DMS153 treated with DMSO at 0.1 percent for 48 hours (cell line): ENCODE data around the gene RALGAPA2.
"Not testable (repeated sequence)": the region's sequence is repeated elsewhere in the genome, so short reads cannot be mapped to it uniquely, and the experiment has no call there.

Experiments used
- DNase-seq: peaks from one replicate; lab custom pipeline; 2025; ENCODE audit not compliant: unreplicated experiment; lab: John Stamatoyannopoulos, UW

RALGAPA2 gene

DNA sequence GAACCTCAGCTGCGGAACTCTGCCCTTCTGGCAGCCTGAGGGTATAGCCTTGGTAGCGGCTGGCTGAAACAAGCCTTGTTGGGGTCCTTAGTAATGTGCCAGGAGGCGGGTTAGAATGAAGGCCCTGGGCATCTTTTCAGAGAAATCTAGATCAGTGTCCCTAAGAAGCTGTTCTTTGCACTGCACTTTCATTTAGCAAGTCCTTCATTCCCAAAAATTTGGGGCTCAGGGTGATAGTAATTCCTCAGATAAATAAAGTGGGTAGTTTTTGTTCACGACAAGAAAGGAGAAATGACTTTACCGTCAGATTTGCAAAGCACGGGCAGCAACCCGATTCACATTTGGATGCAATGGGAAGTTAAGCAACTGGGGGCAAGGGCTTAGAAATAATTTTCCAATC lies 341.4 kb downstream of the RALGAPA2 start:
- DNase-seq: no peak

DNA sequence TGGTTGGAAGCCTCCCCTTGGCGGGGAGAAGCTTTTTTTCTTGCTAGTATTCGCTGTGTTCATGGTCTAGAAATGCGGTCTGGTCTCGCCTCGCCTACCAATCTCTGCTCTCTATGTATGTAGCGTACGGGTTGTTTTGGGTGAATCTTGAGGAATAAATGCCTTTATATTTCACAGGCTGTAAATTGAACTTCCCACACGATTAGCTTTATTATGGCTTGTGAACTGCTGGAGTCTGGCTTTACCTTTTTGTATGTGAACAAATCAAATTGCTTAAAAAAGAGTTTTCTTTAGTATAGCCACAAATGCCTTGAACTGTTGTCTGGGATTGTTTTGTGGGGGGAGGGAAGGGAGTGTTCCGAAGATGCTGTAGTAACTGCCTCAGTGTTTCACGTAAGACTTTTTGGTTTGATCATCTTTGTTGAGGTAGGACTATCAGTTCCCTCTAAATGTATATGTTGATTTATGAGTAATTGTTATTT lies 342.3 kb downstream of the RALGAPA2 start:
- DNase-seq: no peak

DNA sequence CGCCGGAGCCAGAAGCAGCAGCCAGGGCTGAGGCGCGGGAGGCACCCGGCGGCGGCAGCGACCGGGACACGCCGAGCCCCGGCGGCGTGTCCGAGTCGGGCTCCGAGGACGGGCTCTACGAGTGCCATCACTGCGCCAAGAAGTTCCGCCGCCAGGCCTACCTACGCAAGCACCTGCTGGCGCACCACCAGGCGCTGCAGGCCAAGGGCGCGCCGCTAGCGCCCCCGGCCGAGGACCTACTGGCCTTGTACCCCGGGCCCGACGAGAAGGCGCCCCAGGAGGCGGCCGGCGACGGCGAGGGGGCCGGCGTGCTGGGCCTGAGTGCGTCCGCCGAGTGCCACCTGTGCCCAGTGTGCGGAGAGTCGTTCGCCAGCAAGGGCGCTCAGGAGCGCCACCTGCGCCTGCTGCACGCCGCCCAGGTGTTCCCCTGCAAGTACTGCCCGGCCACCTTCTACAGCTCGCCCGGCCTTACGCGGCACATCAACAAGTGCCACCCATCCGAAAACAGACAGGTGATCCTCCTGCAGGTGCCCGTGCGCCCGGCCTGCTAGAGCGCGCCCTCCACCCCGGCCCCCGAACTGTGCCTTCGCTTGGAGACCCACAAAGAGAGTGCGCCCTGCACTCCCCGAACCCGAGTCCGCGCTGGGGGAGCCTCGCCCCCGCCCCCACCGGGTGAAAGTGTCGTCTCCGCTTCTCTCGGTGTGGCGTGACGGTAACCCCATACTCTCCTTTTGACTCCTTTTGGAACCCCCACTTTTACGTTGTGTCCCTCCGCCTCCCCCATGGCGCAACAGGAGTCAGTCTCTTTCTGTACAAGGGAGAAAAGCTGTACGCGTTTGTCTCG lies 343.0 kb downstream of the RALGAPA2 start:
- peak; percentile 11 for DNase-seq

DNA sequence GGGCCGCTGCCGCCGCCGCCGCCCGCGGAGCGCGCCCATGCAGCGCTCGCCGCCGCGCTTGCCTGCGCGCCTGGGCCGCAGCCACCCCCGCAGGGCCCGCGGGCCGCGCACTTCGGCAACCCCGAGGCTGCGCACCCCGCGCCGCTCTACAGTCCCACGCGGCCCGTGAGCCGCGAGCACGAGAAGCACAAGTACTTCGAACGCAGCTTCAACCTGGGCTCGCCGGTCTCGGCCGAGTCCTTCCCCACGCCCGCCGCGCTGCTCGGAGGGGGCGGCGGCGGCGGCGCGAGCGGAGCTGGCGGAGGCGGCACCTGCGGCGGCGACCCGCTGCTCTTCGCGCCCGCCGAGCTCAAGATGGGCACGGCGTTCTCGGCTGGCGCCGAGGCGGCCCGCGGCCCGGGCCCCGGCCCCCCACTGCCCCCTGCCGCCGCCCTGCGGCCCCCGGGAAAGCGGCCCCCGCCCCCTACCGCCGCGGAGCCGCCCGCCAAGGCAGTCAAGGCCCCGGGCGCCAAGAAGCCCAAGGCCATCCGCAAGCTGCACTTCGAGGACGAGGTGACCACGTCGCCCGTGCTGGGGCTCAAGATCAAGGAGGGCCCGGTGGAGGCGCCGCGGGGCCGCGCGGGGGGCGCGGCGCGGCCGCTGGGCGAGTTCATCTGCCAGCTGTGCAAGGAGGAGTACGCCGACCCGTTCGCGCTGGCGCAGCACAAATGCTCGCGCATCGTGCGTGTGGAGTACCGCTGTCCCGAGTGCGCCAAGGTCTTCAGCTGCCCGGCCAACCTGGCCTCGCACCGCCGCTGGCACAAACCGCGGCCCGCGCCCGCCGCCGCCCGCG lies 343.8 kb downstream of the RALGAPA2 start:
- no peak for DNase-seq

DNA sequence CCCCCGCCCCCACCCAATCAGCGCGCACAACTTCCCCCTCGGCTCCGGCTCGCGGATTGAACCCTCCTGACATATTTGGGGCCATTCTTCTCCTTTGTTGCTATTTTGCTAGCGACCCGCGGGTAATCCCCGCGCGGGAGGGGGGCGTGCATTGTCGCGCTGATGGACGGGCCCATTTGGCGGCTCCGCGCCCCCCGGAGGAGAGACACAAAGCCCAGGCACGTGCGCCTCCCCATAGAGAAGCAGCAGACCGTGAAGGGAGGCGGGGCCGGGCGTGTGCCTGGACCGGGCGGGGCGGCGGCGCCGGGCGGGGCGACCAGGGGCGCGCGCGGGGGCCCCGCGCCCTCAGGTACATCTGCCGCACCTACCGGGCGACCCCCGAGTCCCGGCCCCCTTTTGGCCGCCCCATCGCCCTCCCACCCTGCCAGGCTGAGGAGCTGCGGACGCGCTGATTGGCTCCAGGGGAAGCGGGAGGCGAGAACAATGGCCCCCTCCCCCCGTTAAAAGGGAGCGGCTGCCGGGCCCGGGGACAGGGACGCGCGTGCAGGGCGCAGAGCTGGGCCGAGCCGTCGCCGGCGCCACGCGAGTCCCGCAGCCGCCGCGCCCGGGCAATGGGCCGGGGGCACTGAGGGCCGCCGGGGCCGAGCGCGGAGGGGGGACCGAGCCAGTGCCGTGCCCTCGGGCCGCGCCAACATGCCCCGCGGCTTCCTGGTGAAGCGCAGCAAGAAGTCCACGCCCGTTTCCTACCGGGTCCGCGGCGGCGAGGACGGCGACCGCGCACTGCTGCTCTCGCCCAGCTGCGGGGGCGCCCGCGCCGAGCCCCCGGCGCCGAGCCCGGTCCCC lies 344.6 kb downstream of the RALGAPA2 start, which contains the start of gene INSM1:
TSS of gene INSM1 (plus strand) at position 530 of the 843 bp plus-strand sequence. CDS start at position 694, 164 bp downstream.
- peak; percentile 96 for DNase-seq

DNA sequence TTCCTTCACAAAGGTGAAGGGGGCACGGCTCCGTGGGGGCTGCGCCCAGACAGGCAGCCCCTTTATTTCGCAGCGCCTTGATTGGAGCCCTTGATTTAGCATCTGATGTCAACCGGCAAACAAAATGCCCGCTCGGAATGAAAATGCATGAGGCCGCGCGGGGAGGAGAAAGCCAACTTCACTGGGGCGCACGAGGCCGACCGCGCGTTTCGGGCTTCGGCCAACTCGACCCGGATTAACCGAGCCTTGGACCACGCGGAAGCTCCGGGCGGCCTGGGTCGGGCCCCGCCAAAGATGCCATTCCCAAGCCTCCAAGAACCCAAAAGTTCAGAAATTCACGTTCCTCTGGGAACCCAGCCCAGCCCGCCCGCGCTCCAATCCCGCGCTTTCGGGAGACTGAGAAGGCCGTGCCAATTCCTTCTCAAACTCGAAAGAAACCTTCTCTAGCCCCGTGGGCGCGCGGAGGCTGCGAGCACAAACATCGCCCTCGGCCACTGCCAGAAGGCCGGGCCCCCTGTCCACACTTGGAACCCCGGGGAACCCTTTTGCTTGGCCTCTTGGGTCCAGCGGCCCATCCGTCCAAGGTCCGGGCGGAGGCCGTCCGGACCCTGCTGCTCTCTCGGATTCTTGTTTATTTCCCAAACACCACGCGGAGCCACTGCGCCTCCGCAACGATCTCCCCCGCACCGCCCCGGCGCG lies 345.4 kb downstream of the RALGAPA2 start:
- peak; percentile 50 for DNase-seq

DNA sequence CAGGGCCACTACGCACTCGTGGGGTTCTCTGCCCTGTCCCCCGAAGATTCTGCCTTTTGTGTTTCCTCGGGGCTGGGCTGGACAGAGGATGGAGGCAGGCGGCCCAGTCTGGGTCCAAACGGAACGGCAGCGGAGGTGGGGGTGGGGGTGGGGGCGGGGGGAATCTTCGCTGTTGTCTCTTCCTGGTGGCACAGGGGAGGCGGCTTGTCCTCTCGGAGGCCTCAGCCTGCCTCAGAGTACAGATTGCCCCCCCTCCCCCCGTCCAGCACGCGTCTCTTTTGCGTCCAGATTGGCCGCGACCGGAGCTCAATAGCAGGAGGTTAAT lies 345.9 kb downstream of the RALGAPA2 start:
- DNase-seq: peak; percentile 37

DNA sequence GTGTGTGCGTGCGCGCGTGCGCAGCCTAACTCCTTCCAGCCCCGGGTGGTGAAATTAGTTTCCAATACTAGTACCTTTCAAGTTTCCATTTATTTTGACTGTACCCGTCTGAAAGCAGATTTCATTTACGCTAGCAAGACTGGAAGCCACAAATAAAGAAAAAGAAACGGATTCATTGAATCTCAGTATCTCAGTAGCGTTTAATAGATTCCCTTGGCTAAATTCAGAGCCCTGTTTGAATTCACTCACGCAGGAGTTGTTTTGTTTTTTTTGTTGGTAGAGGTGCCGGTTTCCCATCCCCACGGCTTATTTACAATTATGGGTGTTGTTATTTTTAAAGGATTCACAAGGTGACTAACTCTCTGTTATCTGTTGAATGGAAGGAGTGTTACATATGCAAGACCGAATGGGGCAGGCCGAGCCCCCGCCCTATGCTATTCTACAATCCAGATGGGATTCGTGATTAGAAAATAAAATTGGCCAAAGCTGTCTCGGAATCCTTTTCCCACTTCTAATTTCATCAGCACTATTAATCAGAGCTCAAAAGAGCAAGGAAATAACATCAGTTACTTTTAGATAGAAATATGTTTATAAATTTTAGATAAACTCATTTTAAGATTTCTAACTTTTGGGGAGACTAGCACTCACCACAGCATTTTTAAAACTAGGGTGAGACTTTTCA lies 346.8 kb downstream of the RALGAPA2 start:
- DNase-seq: peak; percentile 40

DNA sequence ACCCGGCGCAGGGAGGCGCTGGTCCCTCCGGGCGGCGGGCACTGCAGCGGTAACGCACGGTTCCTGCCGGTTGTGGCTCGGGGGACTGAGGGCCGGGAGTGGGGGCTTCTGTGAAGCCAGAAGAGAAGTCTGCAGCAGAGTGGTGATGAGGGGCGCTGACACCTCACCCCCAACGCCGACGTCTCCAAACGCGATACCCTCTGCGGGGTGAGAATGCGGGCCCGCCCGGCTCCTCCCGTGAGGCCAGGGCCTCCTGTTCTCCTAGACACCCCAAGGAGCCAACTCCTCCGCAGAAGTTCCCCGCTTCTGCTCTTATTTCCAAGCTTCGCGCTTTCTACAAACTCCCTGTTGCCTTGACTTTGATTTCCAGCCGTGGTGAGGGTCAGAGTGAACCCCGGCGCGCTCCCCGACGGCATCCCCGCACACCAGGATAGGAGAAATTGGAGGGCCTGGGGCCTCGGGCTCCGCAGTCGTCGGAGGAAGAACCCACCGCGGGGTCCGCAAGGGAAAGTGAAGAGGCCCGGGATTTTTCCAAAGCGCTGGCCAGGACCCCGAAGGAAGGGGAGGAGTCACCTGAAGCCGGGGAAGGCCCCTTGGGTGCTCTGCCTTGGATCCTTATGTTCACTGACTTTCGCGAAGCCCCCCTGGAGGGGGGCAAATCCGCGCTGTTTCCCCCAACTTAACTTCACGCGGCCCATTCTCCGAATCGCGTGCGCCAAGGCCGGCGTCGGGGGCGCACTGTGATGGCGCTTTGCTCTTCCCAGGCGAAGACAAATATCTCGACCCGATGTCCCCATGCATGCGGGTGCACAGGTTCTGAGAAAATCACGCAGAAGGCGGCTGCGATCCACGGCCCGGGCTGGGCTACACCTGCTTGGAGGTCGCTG lies 347.6 kb downstream of the RALGAPA2 start:
- no peak for DNase-seq

DNA sequence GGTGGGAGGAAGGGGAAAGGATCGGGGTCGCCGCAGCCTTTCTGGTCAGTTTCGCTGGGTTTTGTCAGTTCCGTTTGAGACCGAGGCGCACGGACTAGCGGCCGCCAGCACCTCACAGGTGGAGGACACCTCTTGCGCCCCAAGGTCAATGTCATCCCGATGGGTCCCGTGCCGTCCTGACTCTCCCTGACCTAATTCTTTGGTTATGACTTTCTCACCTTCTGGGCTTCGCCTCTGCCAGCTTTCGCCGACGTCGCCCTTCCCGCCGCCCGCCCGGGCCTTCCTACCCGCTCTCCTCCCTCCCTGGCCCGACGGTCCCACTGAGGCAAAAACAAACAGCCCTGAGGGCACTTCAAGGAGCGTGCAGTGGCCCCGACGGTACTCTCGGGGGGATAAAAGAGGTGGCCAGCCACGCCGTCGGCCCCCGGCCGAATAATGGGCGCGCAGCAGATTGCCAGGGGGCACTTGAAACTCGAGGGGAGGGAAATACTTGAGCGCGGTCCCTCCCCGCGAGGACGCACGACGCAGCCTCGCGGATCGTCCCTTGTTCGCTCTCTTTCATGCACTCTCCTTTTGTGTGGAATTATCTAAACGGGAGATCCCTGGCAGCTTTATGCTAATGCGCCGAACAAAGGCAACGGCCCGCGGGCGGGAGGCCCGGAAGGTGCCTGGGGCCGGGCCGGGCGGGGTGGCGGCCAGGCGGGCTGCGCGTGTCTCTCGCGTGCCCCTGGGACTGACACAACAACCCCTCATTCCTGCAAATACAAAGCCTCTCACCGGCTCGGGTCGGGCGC lies 348.4 kb downstream of the RALGAPA2 start:
- peak; percentile 91 for DNase-seq

DNA sequence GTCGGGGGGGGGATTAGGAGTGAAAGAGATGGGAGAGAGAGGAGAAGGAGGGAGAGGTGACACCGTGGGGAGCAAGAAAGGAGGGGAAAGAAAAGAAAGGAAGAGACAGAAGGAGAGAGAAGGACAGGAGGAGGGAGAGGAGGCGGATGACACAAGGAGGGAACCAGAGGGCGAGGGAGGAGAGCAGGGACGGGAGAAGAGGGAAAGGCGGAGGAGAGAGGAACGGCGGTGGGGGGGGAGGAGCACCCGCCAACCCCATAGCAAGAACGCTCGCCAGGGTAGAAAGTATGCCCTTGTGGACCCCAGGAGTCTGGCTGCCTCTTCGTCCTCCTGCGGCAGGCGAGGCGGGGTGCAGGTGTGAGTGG lies 349.0 kb downstream of the RALGAPA2 start:
- DNase-seq: peak; percentile 59

DNA sequence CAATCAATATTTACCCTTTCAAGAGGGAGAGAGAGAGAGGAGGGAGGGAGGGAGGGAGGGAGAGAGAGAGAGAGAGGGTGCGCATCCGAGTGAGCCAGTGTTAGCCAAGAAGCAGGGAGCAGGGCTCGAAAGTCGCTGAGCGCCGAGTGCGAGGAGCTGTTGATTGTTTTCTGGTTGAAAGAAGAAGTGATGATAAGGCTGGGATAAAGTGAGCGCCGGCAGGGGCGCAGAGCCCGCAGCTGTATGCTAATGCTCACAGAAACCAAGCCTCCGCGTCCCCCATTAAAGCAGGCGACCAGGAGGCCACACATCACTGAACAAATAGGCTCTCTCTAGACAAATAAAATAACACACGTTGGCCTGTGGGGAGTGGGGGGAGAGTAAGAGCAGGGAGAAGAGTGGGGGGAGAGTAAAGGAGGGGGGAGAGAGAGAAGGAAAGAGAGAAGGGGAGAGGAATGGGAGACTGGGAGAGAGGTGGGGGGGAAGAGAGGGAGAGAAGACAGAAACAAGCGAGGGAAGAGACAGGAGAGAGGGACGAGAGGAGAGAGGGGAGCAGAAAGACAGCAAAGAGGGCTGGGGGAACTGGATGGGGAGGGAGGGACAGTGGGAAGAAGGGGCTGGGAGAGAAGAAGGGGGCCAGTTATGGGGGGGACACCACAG lies 349.5 kb downstream of the RALGAPA2 start:
- peak; percentile 92 for DNase-seq

DNA sequence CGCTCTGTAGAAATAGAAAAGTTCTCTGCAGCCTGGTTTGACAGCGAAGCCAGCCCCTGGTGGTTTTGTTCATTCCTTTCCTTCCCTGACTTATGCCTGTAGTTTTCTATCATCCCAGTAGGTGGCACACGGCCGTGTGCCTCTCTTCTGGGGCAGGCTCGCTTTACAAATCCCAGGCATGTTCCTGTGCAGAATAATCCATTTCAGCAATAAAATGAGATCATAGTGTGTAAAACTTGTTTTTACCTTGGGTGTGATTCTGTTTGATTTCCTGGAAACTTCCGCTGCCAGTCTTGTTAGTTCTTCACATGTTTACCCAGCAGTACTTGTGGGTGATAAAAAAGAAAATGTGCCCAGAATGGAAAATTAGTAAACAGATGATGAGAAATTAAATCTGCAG lies 352.0 kb downstream of the RALGAPA2 start:
- peak; percentile 73 for DNase-seq

DNA sequence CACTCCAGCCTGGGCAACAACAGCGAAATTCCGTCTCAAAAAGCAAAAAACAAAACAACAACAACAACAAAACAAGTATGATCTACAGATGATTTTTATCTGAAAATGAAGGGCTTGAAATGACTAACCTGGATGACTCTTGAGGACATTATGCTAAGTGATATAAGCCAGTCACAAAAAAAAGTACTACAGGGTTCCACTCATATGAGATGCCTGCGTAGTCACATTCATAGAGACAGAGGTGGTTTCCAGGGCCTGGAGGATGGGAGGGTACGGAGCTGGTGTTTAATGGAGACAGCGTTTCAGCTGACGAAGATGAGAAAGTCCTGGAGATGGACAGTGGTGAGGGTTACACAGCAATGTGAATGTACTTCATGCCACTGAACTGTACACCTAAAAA lies 352.8 kb downstream of the RALGAPA2 start:
- no peak for DNase-seq

DNA sequence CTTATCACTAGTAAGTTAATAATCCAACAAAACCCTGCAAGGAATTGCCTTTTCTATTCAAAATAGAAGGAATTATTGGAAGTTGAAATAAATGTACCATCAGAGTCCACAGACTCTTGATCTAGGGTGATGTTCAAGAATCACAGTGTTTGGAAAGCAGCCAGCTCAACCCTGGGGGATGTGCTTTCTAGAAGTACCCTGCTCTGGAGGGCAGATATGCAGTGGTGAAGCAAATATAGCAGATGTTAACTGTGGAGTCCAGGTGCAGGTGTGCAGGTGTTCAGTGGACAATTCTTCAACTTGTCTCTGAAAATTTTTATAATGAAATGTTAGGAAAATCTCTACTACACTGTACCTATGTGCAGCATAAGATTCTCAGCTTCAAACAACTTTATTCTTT lies 353.6 kb downstream of the RALGAPA2 start:
- DNase-seq: peak; percentile 37

DNA sequence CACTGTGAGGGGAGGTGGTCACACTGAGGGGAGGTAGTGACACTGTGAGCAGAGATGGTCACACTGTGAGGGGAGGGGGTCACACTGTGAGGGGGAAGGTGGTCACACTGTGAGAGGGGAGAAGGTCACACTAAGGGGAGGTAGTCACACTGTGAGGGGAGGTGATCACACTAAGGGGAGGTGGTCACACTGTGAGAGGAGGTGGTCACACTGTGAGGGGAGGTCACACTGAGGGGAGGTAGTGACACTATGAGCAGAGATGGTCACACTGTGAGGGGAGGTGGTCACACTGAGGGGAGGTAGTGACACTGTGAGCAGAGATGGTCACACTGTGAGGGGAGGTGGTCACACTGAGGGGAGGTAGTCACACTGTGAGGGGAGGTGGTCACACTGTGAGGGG lies 356.9 kb downstream of the RALGAPA2 start:
- not testable (repeated sequence) for DNase-seq

DNA sequence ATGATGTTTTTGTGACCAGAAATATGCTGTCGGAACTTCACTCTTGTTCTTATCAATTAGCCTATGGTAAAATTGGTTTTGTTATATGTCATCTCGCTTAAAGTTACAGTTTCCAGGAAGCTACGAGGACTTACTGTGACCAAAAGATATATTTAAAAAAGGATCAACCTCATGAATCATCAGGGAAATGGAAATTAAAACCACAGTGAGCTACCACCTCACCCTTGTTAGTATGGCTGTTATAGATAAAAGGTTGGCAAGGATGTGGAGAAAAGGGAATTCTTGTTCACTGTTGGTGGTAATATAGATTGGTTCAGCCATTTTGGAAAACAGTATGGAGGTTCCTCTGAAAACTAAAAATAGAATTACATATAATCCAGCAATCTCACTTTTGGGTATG lies 358.9 kb downstream of the RALGAPA2 start:
- no peak for DNase-seq

DNA sequence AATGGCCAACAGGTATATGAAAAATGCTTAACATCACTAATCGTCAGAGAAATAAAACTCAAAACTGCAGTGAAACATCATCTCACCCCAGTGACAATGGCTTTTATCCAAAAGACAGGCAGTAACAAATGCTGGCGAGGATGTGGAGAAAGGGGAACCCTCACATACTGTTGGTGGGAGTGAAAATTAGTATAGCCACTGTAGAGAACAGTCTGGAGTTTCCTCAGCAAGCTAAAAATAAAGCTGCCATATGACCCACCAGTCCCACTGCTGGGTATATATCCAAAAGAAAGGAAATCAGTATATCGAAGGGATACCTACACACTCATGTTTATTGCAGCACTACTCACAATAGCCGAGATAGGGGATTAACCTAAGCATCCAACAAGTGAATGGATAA lies 368.0 kb downstream of the RALGAPA2 start:
- no peak for DNase-seq
